ENCODE measurements around the gene NPEPL1.

GRCh38 chr20:58760856-58761255 lies 68.3 kb downstream of the NPEPL1 start:
- no peak for TF ChIP-seq CTCF (IDR thresholded peaks at IDR 0.05)
- TF ChIP-seq POLR2AphosphoS5 (IDR thresholded peaks at IDR 0.05; ENCODE audit: insufficient read depth in 1 of 2, low read depth in 1 of 2) = no peak
